OCI-LY7 (cell line): ENCODE results near the gene MRPL23. TPM values are rescaled to one million over a fixed set of nuclear protein-coding genes. Genes with fewer than 3 reads are reported as not detected.

ENCODE experiments used
- BruUV-seq: library from RNA; stranded (reverse); fragments of 400-500 nt; replicated peaks from 2 replicates; lab custom pipeline; 2021; lab: Mats Ljungman, UMichigan
- CTCF ChIA-PET: fragments of 300-600 bp; sonication (Branson Sonifier 250); formaldehyde crosslinking; loops from one replicate; lab custom pipeline; 2022; ENCODE audit warnings: antibody characterized with exemption; ENCODE audit not compliant: unreplicated experiment; lab: Charles Lee
- POLR2A ChIA-PET: fragments of 300-600 bp; sonication (Branson Sonifier 250); formaldehyde crosslinking; loops from one replicate; lab custom pipeline; 2022; ENCODE audit warnings: antibody characterized with exemption; lab: Charles Lee
- DNase-seq: peaks from one replicate; pipeline ENCODE4 v3.0.0-alpha.2; 2015; ENCODE audit warnings: low spot score
- H2AFZ ChIP-seq: fragments of 200-600 bp; sonication (generic), shearing (Covaris generic); 2 replicates; pipeline ENCODE4 v1.6.1; 2014; ENCODE audit warnings: mild to moderate bottlenecking, antibody characterized with exemption, low read length, moderate library complexity
- H3K27ac ChIP-seq: fragments of 200-600 bp; sonication (generic); 2 replicates; pipeline ENCODE4 v1.5.1; 2014; ENCODE audit warnings: mixed run types, low read depth, mild to moderate bottlenecking, moderate library complexity, low read length, inconsistent platforms; ENCODE audit not compliant: poor library complexity, severe bottlenecking
- H3K36me3 ChIP-seq: fragments of 200-600 bp; sonication (generic); 2 replicates; pipeline ENCODE4 v1.6.1; 2014; ENCODE audit warnings: mild to moderate bottlenecking, antibody characterized with exemption, low read length, moderate library complexity, mixed read lengths; ENCODE audit not compliant: insufficient read depth
- H3K4me1 ChIP-seq: fragments of 200-600 bp; sonication (generic); 2 replicates; pipeline ENCODE4 v1.5.1; 2014; ENCODE audit warnings: mild to moderate bottlenecking, low read length; ENCODE audit not compliant: insufficient read depth, poor library complexity, severe bottlenecking
- H3K4me2 ChIP-seq: fragments of 200-600 bp; sonication (generic); 2 replicates; pipeline ENCODE4 v1.6.1; 2014; ENCODE audit warnings: mild to moderate bottlenecking, low read length
- H3K4me3 ChIP-seq: fragments of 200-600 bp; sonication (generic); 2 replicates; pipeline ENCODE4 v1.5.1; 2014; ENCODE audit warnings: mild to moderate bottlenecking, low read depth, low read length; ENCODE audit not compliant: poor library complexity, severe bottlenecking
- H3K79me2 ChIP-seq: fragments of 200-600 bp; sonication (generic); 2 replicates; pipeline ENCODE4 v1.6.1; 2016; ENCODE audit warnings: low read depth, mild to moderate bottlenecking, low read length, moderate library complexity, mixed read lengths; ENCODE audit not compliant: insufficient read depth
- H3K9me2 ChIP-seq: fragments of 200-600 bp; sonication (generic); 2 replicates; pipeline ENCODE4 v1.6.1; 2016; ENCODE audit warnings: mild to moderate bottlenecking, low read length, mixed read lengths; ENCODE audit not compliant: insufficient read depth
- H3K9me3 ChIP-seq: fragments of 200-600 bp; sonication (generic); 2 replicates; pipeline ENCODE4 v1.6.1; 2014; ENCODE audit warnings: mild to moderate bottlenecking, mixed run types, low read length, mixed read lengths
- H4K20me1 ChIP-seq: fragments of 200-600 bp; sonication (generic); 2 replicates; pipeline ENCODE4 v1.6.1; 2014; ENCODE audit warnings: mild to moderate bottlenecking, antibody characterized with exemption, low read length, moderate library complexity, mixed read lengths; ENCODE audit not compliant: insufficient read depth
- CTCF ChIP-seq: fragments of 200-600 bp; sonication (generic); conservative IDR thresholded peaks from 2 replicates; pipeline ENCODE4 v1.5.1; 2014; ENCODE audit warnings: mild to moderate bottlenecking, antibody characterized with exemption, low read length, moderate library complexity, mixed read lengths
- EZH2phosphoT487 ChIP-seq: fragments of 200-600 bp; sonication (generic); IDR thresholded peaks from 2 replicates; pipeline ENCODE4 v1.6.1; 2018; ENCODE audit warnings: low read depth, borderline replicate concordance, mild to moderate bottlenecking, mixed run types, antibody characterized with exemption, low read length, moderate library complexity, mixed read lengths
- intact Hi-C: fragments of 100-400 bp; cut with micrococcal nuclease; formaldehyde crosslinking; loops from one replicate; pipeline ENCODE4 v1.10.0; 2022; ENCODE audit not compliant: unreplicated experiment
- total RNA-seq, 2 experiments: library from RNA; depleted of rRNA in 1 of 2; stranded (reverse); fragments of >200 nt in 1 of 2; shearing (Covaris generic) in 1 of 2; gene quantifications; 2 replicates each; pipeline ENCODE4 v1.2.3, GENCODE V29; 2014 to 2022

MRPL23 gene
- total RNA-seq, 2 experiments from 2014 or later, result 131 to 149 TPM

GRCh38 chr11:1979607-1980006, 32.5 kb downstream of the MRPL23 start:
- no peaks in the 10 kb centered on the region for H3K9me3 ChIP-seq
- no peak for DNase-seq
- no peak overlapping the region for H3K4me3 ChIP-seq
- ChIA-PET POLR2A (no interaction called here), CTCF (no interaction called here)
- BruUV-seq, result no TSS peak
- no peak overlapping the region for H3K4me2 ChIP-seq
- H3K27ac ChIP-seq, result no peak overlapping the region
- H3K4me1 ChIP-seq, result no peaks in the 10 kb centered on the region
- no peak overlapping the region for H2AFZ ChIP-seq
- intact Hi-C loops, result no loop called here
- TF ChIP-seq CTCF (no peak), EZH2phosphoT487 (no peak)
- no peaks in the 10 kb centered on the region for H4K20me1 ChIP-seq
- H3K9me2 ChIP-seq, result no peaks in the 10 kb centered on the region
- H3K36me3 ChIP-seq, result no peaks in the 10 kb centered on the region
- no peaks in the 10 kb centered on the region for H3K79me2 ChIP-seq

- DNase-seq, result no peak
- TF ChIP-seq CTCF (no peak), EZH2phosphoT487 (no peak)
- Histone ChIP-seq H4K20me1 (no peaks in the 10 kb centered on the region), H3K9me3 (no peaks in the 10 kb centered on the region), H3K9me2 (no peaks in the 10 kb centered on the region), H3K4me1 (no peaks in the 10 kb centered on the region), H3K79me2 (no peaks in the 10 kb centered on the region), H3K36me3 (no peaks in the 10 kb centered on the region), H3K4me3 (no peak overlapping the region), H2AFZ (no peak overlapping the region), H3K27ac (no peak overlapping the region), H3K4me2 (no peak overlapping the region)
- ChIA-PET CTCF (no interaction called here), POLR2A (no interaction called here)
- intact Hi-C loops, result no loop called here
- BruUV-seq, result no TSS peak
These were observed 35.9 kb downstream of the MRPL23 start for GRCh38 chr11:1982873-1983600.

- CTCF ChIA-PET, result no interaction called here
- Histone ChIP-seq H3K9me2 (no peaks in the 10 kb centered on the region), H4K20me1 (no peaks in the 10 kb centered on the region), H3K27ac (no peak overlapping the region), H3K4me3 (no peak overlapping the region), H2AFZ (no peak overlapping the region), H3K9me3 (no peaks in the 10 kb centered on the region), H3K4me1 (no peaks in the 10 kb centered on the region), H3K79me2 (no peaks in the 10 kb centered on the region), H3K4me2 (no peak overlapping the region), H3K36me3 (no peaks in the 10 kb centered on the region)
- no peak for DNase-seq
- intact Hi-C loops, result no loop called here
- no TSS peak for BruUV-seq
- TF ChIP-seq EZH2phosphoT487 (no peak), CTCF (no peak)
- POLR2A ChIA-PET, result no interaction called here
These were observed 36.4 kb downstream of the MRPL23 start for GRCh38 chr11:1983601-1983961.
